Fibroblast of villous mesenchyme (primary cell): ENCODE data around the gene PPP1R3E. TPM values are rescaled to one million over a fixed set of nuclear protein-coding genes. Genes with fewer than 3 reads are reported as not detected.
"Not testable (repeated sequence)": the region's sequence is repeated elsewhere in the genome, so short reads cannot be mapped to it uniquely, and the experiment has no call there.

Experiments
- DNase-seq: peaks from one replicate; pipeline ENCODE4 v3.0.0-alpha.2; 2010; ENCODE audit warnings: low read depth
- H3K4me3 ChIP-seq: 2 replicates; pipeline ENCODE4 v1.5.1; 2011; ENCODE audit warnings: low read depth, mild to moderate bottlenecking, low read length
- total RNA-seq: library from RNA; depleted of rRNA; stranded (reverse); fragments of >200 nt; gene quantifications from 2 replicates; pipeline ENCODE4 v1.2.3, GENCODE V29; 2012
- TF ChIP-seq, protein P1 (sequence below): IDR thresholded peaks from 2 replicates; pipeline ENCODE4 v1.5.1; 2012; ENCODE audit warnings: low read depth, mild to moderate bottlenecking, low read length; ENCODE audit not compliant: insufficient read depth

Gene PPP1R3E
- total RNA-seq, 1 donor, result 3.0 TPM

DNA sequence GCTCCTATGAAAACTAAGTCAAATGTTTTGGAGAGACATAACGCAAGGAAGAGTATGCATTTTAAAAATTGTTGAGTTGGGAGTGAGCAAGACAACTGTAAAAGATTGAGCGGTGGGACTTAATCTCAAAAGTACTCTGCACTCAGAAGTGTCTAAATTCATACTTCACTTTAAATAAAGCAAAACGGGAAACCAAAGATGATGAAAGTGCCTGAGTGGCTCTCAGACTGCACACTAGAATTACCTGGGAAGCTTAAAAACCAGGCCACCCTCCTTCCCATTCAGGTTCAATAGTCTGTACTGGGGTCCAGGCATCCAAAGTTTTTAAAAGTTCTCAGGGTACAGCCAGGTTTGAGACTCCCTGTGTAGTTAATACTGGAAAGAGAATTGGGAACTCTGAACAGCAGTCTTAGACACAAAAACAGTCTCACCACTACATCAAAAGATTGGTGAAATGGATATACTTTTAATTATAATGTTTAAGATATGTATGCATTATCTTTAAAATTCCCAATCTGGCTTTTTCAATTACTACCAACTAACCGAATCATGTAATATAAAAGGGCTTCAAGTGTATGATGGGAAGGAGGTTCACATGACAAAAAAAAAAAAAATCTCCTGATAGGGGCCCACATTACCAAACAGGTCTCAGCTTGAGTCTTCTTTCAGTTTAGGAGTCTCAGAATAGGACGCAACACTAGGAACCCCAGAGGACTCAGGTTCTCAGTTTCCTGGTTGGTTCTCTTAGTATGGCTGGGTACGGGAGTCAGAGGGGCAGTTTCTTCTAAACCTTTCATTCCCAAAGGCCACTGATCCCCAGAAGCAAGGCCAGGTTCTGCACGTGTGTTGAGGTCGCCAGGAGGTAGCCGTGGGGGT, 17.8 kb downstream of the PPP1R3E start:
- DNase-seq, result peak; percentile 39
- H3K4me3 ChIP-seq, result peak overlapping the region; percentile 93
- TF ChIP-seq, protein P1, sequence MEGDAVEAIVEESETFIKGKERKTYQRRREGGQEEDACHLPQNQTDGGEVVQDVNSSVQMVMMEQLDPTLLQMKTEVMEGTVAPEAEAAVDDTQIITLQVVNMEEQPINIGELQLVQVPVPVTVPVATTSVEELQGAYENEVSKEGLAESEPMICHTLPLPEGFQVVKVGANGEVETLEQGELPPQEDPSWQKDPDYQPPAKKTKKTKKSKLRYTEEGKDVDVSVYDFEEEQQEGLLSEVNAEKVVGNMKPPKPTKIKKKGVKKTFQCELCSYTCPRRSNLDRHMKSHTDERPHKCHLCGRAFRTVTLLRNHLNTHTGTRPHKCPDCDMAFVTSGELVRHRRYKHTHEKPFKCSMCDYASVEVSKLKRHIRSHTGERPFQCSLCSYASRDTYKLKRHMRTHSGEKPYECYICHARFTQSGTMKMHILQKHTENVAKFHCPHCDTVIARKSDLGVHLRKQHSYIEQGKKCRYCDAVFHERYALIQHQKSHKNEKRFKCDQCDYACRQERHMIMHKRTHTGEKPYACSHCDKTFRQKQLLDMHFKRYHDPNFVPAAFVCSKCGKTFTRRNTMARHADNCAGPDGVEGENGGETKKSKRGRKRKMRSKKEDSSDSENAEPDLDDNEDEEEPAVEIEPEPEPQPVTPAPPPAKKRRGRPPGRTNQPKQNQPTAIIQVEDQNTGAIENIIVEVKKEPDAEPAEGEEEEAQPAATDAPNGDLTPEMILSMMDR, result no peak

DNA sequence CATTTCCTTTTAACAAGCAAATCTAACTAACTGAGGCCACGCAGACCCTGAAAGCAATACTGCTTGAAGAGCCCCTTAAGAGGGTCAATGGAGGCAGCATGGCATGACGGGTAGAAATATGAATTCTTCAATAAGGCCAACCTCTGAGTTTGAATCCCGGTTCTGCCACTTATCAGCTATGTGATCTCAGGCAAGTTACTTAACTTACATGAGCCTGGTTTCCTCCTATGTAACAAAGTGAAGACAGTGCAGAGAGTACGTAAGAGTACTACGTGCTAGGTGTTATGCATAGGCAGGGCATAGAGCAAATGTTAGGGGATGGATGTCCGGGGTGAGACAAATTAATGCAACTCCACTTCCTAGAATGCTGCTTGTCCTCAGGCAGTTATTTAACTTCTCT, 21.4 kb downstream of the PPP1R3E start:
- TF ChIP-seq, protein P1, result no peak
- DNase-seq, result no peak
- no peak overlapping the region for H3K4me3 ChIP-seq

DNA sequence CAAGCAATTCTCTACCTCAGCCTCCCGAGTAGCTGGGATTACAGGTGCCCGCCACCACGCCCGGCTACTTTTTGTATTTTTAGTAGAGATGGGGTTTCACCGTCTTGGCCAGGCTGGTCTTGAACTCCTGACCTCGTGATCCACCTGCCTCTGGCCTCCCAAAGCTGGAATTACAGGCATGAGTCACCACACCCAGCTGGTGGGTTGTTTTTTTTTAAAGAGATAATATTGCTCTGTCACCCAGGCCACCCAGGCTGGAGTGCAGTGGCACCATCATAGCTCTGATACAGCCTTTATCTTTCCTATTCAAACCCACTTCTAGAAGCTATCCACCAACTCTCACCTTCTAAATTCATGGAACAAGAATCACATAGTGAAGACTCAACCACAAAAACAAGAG, 24.7 kb downstream of the PPP1R3E start:
- not testable (repeated sequence) for H3K4me3 ChIP-seq, DNase-seq

DNA sequence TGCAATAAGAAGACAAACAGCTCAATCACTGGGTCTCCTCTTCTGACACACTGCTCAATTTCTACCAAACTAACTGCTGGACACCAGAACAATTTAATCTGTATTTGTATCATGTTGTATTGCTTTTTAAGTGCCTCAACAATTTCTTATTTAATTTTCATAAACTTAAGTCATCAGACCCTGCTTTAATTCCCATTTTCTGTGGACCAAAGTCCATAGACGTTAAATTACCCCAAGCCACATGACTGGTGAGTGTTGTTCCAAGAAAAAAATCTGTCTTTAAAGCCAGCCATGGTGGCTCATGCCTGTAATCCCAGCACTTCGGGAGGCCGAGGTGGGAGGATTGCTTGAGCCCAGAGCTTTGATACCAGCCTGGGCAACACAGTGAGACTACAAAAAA, 25.5 kb downstream of the PPP1R3E start:
- H3K4me3 ChIP-seq, result no peak overlapping the region
- DNase-seq, result no peak
- TF ChIP-seq, protein P1, result no peak

DNA sequence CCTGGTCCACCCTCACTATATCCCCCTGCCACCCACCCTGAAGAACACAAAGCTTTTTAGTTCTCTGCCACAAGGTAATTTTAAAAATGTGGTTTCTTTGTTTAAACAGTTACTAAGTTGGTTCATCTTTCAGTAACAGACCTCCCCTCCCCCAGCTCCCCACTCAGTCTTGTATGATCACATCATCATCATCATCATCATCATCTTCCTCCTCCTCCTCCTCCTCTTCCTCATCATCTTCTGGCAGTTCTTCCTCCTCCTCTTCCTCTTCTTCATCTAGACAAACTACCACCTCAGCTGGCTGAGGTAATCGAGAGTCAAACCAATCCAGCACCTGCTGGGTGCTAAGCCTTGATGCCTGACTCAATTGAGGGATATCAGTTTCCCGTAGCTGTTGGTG, 27.2 kb downstream of the PPP1R3E start:
- DNase-seq, result no peak
- no peak overlapping the region for H3K4me3 ChIP-seq
- TF ChIP-seq, protein P1, result no peak

DNA sequence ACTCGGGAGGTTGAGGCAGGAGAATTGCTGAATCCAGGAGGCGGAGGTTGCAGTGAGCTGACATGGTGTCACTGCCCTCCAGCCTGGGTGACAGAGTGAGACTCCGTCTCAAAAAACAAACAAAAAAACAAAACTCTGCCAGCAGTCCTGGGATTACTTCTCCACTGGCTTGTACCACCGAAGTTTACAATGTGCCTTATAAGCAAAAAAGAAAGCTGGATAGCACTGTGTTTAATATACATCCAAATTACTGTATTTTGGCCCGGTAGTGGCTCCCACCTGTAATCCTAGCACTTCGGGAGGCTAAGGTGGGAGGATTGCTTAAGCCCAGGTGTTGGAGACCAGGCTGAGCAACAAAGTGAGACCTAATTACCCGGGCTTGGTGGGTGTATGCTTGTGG, 33.5 kb downstream of the PPP1R3E start:
- no peak for DNase-seq
- H3K4me3 ChIP-seq, result no peak overlapping the region
- TF ChIP-seq, protein P1, result no peak

DNA sequence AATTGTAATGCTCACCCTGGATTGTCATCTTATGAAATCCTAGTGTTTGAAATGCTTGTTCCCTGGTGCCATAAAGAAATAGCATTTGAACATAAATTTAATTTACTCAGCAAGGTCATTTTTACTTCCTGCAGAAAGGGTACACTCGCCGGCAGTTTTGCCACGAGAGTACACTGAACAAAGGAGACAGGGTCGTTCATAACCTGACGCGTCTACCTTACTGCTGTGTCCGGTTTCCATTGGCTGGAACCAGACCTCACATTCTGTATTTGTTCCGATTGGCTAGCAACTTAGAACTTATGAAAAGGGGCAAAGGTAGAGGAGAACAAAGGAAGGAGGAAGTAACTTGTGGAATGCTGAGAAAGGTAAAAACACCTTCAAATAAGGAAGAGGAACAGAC, 41.8 kb downstream of the PPP1R3E start:
- DNase-seq, H3K4me3 ChIP-seq: not testable (repeated sequence)

DNA sequence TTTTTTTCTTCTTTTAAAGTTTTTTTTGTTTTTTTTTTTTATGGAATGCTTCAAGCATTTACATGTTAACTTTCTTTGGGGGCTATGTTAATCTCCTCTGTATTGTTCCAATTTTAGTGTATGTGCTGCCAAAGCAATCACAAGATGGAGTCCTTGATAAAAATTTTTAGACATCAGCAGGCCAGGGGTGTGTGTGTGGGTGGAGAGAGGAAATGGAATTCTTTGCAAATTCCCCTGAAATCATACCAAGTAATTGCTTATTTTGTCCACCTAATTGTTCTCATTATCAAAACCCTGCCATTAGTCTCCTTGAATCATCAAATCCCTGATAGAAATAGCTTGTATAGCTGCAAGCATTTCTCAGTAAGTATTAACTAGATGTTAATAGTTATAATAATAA, 43.2 kb downstream of the PPP1R3E start:
- H3K4me3 ChIP-seq, result no peak overlapping the region

More for the DNA sequence above, 43.2 kb downstream of the PPP1R3E start:
- DNase-seq, result no peak
- TF ChIP-seq, protein P1, result no peak
